ENCODE measurements around the gene RTEL1.

Gene RTEL1

GRCh38 chr20:63628246-63628975, 29.7 kb upstream of the RTEL1 start (continued):
- TF ChIP-seq ZNF391 (tag by site-specific recombination; IDR thresholded peaks at IDR 0.05; ENCODE audit: borderline replicate concordance, low read depth) (0 out of 2 replicates have a peak, but pooled peaks have one; percentile 32), GLIS1 (tag by site-specific recombination; IDR thresholded peaks at IDR 0.05) (peak; percentile 25; the same call in 1 of the 2 replicates), ZNF747 (tag by site-specific recombination; IDR thresholded peaks at IDR 0.05) (no peak), SP7 (tag by site-specific recombination; IDR thresholded peaks at IDR 0.05) (peak; percentile 90), ZIC2 (tag by site-specific recombination; IDR thresholded peaks at IDR 0.05) (peak; percentile 89), SCRT1 (tag by site-specific recombination; IDR thresholded peaks at IDR 0.05; ENCODE audit: borderline replicate concordance) (peak; percentile 94), ZNF311 (tag by site-specific recombination; IDR thresholded peaks at IDR 0.05; ENCODE audit: borderline replicate concordance) (no peak), ZNF354C (tag by site-specific recombination; IDR thresholded peaks at IDR 0.05; ENCODE audit: borderline replicate concordance, low read depth) (0 out of 2 replicates have a peak, but pooled peaks have one; percentile 6), ZNF18 (tag by site-specific recombination; IDR thresholded peaks at IDR 0.05) (peak; percentile 94), ZNF629 (tag by site-specific recombination; IDR thresholded peaks at IDR 0.05) (peak; percentile 80), ZFP69B (tag by site-specific recombination; IDR thresholded peaks at IDR 0.05) (peak; percentile 87), REST (tag by site-specific recombination; IDR thresholded peaks at IDR 0.05) (peak; percentile 61; the same call in 1 of the 2 replicates), ZBTB48 (tag by site-specific recombination; IDR thresholded peaks at IDR 0.05) (peak; percentile 75; the same call in 1 of the 2 replicates), WT1 (tag by site-specific recombination; IDR thresholded peaks at IDR 0.05) (peak; percentile 54), ZSCAN30 (tag by site-specific recombination; IDR thresholded peaks at IDR 0.05) (peak; percentile 98), ATF2 (tag by site-specific recombination; IDR thresholded peaks at IDR 0.05; ENCODE audit: low read depth) (no peak), ZNF302 (tag by site-specific recombination; IDR thresholded peaks at IDR 0.05; ENCODE audit: low read depth) (no peak), PRDM6 (tag by site-specific recombination; IDR thresholded peaks at IDR 0.05) (peak; percentile 36; the same call in 1 of the 2 replicates)
- TF ChIP-seq, protein P1, sequence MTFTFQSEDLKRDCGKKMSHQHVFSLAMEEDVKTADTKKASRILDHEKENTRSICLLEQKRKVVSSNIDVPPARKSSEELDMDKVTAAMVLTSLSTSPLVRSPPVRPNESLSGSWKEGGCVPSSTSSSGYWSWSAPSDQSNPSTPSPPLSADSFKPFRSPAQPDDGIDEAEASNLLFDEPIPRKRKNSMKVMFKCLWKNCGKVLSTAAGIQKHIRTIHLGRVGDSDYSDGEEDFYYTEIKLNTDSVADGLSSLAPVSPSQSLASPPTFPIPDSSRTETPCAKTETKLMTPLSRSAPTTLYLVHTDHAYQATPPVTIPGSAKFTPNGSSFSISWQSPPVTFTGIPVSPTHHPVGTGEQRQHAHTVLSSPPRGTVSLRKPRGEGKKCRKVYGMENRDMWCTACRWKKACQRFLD (tag by site-specific recombination; IDR thresholded peaks at IDR 0.05) = no peak

All from HEK293 (cell line).